A549 treated with CORT108297 at 1 μM for 4 hours (cell line): ENCODE data around the gene ELMO2. TPM values are rescaled to one million over a fixed set of nuclear protein-coding genes. Genes with fewer than 3 reads are reported as not detected.

Experiments used
- total RNA-seq: library from RNA; stranded (reverse); fragments of 200-300 nt; extraction: Qiagen RNA extraction; gene quantifications from 5 replicates; pipeline ENCODE4 v1.2.3, GENCODE V29; 2022

Gene ELMO2
- total RNA-seq, result 18.7 to 21.5 TPM (median 20.5 TPM) in 5 replicates

GRCh38 chr20:46406200-46406985 is at the start of gene ELMO2:
Gene ELMO2 (minus strand): TSS chr20:46406615. CDS start chr20:46394482, 12,133 bp downstream.

Other genes starting within 250 kb of the ELMO2 start
- 0.02 to 0.09 TPM (median 0.03 TPM) in 5 replicates for gene CDH22, start 98.1 kb downstream of the ELMO2 start, total RNA-seq
- not detected in 5 replicates for gene ZNF334, start 106.9 kb upstream of the ELMO2 start, total RNA-seq
- not detected in 5 replicates for gene OCSTAMP, start 144.0 kb upstream of the ELMO2 start, total RNA-seq
- gene SLC13A3, start 244.8 kb upstream of the ELMO2 start, total RNA-seq, result 0.07 TPM in 1 of 5 replicates, not detected in the others